GM19372 (cell line): ENCODE data around the gene CFAP73.
A peak's percentile ranks its signal among the peaks of the same experiment; 100 is the strongest.
"Not testable (repeated sequence)": the region's sequence is repeated elsewhere in the genome, so short reads cannot be mapped to it uniquely, and the experiment has no call there.

Experiments used
- ATAC-seq: cut with Tn5 transposase; IDR thresholded peaks from one replicate; pipeline ENCODE4 v1.9.1; 2021; ENCODE audit warnings: mild to moderate bottlenecking, low read depth, moderate library complexity; ENCODE audit not compliant: unreplicated experiment

The CFAP73 gene

GRCh38 chr12:113149361-113150150 is at the start of gene CFAP73:
CFAP73 (plus strand) TSS chr12:113149724; CDS start chr12:113149858, 134 bp downstream.
- no peak for ATAC-seq

- ATAC-seq: no peak
These were observed 49.8 kb upstream of the CFAP73 start for GRCh38 chr12:113099764-113100163.

GRCh38 chr12:113101751-113102150 is 47.8 kb upstream of the CFAP73 start:
- no peak for ATAC-seq

- ATAC-seq: no peak
These were observed 46.7 kb upstream of the CFAP73 start for GRCh38 chr12:113102811-113103210.

GRCh38 chr12:113103756-113104450 is 45.6 kb upstream of the CFAP73 start:
- peak; percentile 80 for ATAC-seq

GRCh38 chr12:113104953-113105510 is 44.5 kb upstream of the CFAP73 start:
- ATAC-seq: no peak

- no peak for ATAC-seq
These were observed 43.8 kb upstream of the CFAP73 start for GRCh38 chr12:113105606-113106271.

- ATAC-seq: no peak
These were observed 43.2 kb upstream of the CFAP73 start for GRCh38 chr12:113106361-113106760.

- ATAC-seq: no peak
These were observed 41.2 kb upstream of the CFAP73 start for GRCh38 chr12:113108308-113108707.

GRCh38 chr12:113109360-113109759 is 40.2 kb upstream of the CFAP73 start:
- ATAC-seq: no peak

GRCh38 chr12:113109872-113110599 is 39.5 kb upstream of the CFAP73 start:
- no peak for ATAC-seq

GRCh38 chr12:113111247-113111646 is 38.3 kb upstream of the CFAP73 start:
- ATAC-seq: no peak

- ATAC-seq: no peak
These were observed 37.3 kb upstream of the CFAP73 start for GRCh38 chr12:113112043-113112899.

GRCh38 chr12:113113397-113113796 is 36.1 kb upstream of the CFAP73 start:
- ATAC-seq: no peak

- ATAC-seq: no peak
These were observed 34.9 kb upstream of the CFAP73 start for GRCh38 chr12:113114447-113115178.

GRCh38 chr12:113115455-113116126 is 33.9 kb upstream of the CFAP73 start:
- no peak for ATAC-seq

- ATAC-seq: no peak
These were observed 32.6 kb upstream of the CFAP73 start for GRCh38 chr12:113116875-113117274.

GRCh38 chr12:113117684-113118083 is 31.8 kb upstream of the CFAP73 start:
- not testable (repeated sequence) for ATAC-seq
